NCI-H226 (cell line): ENCODE data around the gene EFCAB8.

Source experiments
- DNase-seq: peaks from one replicate; pipeline ENCODE4 v3.0.0-alpha.2; 2015

EFCAB8 gene

GRCh38 chr20:32991383-32991782 lies 132.7 kb downstream of the EFCAB8 start:
- DNase-seq: no peak

DNA sequence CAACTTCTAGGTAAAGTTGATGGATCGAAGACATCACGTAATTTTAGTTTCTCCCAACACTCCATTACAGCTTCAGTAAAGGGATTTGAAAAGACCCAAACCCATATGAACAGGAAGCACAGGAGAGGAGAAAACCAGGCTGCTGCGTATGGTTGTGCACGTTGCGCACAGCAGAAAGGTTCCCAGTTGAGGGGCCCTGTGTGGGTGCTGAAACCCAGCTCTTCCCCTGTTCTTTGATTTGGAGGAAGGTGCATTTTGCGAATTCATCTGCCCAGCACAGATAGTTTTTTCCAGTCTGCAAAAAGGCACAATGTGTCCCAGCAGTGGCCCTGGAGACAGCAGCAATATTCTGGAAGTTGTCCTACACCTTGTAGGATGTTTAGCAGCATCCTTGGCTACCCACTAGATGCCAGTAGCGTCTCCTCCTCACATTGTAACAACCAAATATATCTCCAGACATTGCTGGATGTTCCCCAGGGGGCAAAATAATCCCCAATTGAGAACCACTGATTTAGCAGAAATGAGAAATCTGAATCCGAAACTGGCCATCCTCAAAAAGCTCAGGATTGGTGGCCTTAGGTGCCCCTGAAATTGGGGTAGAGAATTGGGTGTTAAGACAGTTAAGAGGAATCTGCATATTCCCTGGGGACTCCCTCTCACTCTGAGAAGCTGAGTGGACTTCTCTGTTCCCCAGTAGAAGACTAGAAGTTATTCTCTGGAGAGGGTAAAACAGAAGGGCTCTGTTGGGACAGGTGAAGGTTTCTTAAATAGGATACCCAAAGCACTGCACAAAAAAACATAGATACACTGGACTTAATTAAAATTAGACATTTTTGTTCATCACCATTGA lies 133.3 kb downstream of the EFCAB8 start:
- no peak for DNase-seq

DNA sequence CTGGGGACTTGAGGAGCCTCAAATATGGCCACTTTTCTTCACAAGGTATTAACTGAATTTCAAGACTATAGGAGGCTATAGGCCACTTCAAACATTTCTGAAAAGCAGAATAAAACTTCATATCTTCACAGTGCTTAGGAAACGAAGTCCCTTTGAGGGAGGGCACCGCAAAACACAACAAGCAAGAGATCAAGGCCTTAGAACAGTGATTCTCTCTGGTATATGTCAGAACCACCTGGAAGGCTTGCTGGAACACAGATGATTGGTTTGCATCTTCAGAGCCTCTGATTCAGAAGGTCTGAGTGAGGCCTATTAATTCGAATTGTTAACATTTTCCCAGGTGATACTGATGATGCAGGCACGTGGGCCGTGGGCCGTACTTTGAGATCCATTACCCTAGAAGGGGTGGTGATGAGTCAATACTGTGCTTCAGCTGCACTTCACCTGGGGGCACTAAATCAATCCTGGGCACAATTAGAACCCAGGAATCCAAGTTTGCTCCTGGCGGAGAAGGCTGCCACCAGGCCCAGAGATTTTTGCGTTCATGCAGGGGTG lies 134.8 kb downstream of the EFCAB8 start:
- DNase-seq: no peak

DNA sequence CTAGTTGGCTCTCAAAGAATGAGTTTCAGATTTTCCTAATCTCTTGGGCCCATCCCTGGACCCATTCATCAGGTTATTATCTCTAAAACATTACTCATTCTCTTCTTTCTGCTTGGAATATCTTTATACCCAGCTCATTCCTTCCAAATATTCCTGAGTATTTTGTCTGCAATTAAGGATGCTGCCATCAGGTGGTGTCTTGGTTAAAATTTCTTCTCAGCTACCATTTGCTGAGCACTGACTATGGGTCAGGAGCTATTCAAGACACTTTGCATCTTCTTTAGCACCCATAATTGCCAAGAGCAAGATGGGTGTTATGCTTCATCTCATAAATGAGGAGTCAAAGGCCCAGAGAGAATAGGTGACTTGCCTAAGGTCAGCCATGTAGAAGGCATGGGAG lies 137.1 kb downstream of the EFCAB8 start:
- DNase-seq: no peak

GRCh38 chr20:32997431-32997830 lies 138.7 kb downstream of the EFCAB8 start:
- DNase-seq: no peak

DNA sequence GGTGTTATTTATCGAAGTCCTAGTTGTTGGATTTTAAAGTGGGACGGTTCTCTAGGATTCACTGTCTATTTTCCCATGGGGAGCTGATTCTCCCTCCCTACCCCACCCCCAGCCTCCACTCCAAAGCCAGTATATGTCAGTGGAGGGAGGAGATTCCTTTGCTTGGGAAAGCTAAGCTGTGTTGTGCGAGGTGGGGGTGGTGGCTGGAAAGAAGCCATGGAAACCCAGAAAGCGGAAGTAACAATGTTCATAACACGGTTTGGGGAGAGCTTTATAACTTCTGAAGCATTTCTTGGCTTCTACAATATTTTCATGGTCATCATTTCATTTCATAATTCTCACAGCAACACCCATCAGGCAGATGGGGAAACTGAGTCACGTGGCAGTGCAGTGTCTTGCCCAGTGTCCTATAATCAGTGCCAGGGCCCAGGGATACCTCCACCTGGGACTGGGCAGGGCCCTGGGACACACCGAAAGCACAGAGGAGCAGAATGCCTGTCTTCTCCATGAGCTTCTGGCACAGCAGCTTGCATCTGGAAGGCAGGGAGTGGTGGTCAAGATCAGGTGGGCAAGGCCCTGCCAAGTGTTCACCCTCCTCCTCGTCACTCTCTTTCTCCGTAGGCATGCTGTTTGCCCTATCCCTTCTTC lies 141.0 kb downstream of the EFCAB8 start:
- DNase-seq: peak; percentile 31

DNA sequence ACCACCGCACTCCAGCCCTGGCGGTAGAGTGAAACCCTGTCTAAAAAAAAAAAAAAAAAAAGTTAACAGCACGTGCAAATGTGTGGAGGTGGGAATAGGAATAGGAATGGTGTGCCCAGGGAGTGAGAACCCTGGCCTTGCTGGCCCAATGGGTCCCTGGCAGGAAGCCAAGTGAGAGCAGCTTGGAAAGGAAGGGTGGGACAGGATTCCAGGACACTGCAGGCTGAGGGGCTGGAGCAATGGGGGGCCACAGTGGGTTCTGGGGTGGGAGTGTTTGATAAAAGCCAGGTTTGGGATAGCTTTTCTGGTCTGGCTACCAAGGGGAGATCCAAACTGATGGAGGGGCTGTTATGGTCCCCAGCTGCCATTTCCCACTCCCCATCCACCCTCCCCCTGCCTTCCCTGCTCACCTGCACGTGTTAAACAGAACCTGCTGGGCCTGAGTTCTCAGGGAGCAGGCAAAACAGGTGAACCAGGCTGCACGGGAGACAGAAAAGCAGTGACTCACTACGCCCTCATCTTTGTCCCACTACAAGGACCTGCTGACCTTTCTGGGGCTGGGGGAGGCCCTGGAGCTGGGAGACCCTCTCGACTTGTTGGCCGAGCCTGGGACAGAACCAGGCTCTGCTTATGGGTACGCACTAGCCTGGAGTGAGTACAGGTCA lies 142.2 kb downstream of the EFCAB8 start:
- DNase-seq: no peak

DNA sequence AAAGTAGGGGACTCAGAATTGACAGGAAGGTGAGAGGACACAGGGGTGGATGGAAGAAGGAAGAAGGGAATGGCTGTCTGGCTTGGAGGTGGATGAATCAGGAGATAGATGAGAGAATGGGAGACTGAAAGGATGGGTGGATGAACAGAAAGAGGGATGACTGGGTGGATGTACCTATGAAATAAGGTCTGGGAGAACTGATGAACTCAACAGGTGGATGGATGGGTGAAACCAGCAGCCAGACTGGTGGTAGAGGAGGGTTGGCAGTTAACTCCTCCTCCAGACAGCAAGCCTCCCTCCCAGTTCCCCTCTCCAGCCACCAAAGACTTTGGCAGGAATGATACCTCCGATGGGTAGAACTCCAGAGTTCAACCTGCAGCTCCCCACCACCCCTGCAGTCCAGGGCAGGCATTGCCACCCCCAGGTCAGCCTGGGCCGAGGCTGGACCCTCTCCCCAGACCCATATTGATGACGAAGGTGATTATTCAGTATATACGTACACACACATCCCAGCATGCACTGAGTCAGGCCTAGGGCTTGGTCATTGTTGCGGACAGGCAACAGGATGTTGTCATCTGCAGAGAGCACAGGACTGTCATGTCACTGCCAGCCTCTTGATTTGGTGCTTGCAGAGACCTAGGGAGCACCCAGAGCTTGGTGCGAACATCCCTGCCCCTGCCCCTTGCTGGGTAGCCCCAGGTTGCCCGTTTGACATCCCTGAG lies 143.5 kb downstream of the EFCAB8 start:
- DNase-seq: no peak

DNA sequence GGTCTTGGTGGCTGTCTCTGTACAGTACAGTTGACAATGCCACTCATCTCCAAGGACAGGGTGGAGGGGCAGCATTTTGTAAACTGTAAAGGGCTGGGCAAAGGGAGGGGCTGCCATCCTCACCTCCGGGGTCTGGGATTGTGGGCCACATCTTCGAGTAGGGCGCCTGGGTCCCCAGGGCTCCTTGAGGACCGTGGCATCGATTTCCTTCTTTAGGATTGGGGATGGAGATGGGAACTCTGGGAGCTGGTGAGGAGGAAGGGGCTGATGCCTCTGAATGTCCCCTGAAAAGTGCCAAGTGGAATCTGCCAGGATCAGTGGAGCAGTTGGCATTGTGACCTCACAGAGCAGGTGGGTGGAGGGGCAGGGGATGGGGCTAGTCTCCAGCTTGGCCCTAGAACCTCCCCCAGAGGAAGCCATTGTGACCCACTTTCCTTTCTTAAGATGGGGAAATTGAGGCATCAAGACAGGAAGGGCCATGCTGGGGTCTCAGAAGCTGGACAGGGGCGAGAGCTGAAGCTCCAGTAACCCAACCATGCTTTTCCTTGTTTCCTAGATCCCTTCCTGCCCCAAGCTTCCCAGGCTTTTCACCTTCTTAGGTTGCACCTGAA lies 145.5 kb downstream of the EFCAB8 start, which contains the start of gene SUN5:
TSS of gene SUN5 (minus strand) at position 293 of the 611 bp plus-strand sequence. CDS start at position 200, 93 bp downstream.
- no peak for DNase-seq

- no peak for DNase-seq
Observed at GRCh38 chr20:33005132-33005566, 146.4 kb downstream of the EFCAB8 start.

GRCh38 chr20:33005908-33006775 lies 147.4 kb downstream of the EFCAB8 start:
- DNase-seq: no peak

DNA sequence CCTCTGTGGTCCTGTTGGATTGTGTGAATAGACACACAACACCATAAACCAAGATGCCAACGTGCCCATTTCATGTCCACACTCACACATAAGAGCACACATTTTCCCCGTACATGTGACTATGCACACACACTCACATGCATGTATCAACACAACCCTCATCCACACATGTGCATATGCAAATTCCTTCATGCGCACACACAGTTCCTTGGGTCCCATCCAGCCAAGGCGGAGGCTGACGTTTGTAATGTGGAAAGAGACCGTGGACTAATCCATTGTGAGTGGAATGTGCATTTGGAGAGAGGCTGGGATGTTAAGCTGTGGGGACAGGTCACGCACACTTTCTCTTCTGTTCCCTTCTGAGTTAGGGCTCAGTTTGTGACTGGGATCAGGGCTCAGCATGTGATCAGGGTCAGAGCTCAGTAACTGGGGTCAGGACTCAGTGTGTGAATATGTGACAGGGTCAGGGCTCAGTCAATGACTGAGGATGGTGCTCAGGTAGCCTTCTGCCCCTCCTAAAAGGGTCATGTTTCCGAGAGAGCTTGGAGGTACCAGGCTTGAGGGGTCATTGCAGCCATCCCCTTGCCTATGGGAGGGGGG lies 148.2 kb downstream of the EFCAB8 start:
- DNase-seq: no peak

DNA sequence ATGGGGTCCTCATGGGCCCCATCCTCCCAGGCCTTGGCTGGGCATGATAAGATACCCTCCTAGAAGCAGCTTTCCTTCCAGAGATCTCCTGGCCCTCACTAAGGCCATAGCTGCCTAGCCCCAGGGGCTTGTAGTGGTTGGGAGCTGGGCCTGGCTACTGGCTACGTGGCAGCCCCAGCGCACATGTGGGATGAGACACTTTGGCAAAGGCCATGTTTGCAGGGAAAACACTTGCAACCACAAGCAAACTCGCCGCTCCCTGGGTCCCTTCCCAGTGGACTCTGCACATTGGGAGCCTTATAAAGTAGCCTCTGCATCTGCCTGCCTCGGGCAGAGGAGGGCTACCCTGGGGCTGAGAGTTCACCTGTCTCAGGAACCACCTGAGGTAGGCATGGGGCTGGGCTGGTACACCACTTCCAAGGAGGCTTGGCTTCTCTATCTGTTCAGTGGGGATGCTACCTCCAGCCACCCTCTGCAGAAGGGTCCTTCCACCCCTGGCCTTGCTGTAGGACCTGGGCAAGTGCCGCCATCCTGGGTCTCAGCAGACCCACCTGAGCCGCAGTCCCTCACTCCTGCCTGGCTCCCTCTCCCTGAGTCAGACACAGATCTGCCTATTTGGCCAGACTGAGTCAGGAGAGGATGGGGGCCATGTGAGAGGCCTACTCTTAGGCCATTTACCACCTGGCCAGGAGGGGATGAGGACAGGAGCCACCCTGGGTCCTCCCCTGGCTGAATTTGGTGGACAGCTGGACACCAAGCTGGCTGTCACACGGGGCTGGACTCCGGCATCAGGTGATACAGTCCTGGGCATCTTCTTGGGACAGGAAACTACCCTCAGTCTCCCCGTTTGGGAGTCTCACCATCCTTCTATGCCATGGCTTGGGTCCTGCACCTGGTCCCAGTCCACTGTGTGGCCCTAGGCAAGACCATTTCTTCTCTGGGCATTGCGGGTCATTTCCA lies 148.9 kb downstream of the EFCAB8 start, which contains the start of gene BPIFB2:
TSS of gene BPIFB2 (plus strand) at position 329 of the 960 bp plus-strand sequence. CDS start 871 bp downstream, outside the sequence.
- DNase-seq: no peak

DNA sequence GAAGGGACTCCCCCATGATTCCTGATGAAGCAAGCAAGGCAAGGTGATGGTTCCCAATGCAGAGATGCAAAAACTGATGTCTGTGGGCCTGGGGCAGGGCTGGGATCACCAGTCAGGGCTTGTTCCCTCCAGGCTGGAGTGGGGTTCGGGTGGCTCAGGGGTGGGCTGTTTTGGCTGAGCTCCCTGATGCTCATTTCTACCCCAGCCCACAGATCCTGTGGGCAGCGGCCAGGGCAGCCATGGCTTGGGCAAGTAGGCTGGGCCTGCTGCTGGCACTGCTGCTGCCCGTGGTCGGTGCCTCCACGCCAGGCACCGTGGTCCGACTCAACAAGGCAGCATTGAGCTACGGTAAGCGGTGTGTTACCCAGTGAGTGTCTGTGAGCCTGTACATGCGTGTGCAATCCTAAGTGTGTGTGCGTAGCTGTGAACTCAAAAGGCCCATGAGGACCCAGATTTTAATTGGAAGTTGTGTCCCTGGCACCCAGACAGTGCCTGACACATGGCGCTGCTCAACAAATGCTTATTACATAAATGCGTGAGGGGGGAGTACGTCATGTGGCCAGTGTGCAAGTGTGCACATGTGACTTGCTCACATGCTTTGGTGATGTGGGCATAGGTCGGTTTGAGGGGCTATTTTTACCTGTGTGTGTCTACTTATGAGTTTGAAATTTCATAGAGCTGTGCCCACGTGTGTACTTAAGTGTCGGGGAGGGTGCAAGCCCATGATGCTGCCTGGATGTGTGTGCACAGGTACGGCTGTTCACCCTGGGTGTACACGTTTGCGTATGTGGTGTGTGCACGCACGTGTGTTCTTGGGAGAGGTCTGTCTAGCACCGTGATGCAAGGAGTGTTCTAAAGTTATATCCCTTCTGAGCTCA lies 149.9 kb downstream of the EFCAB8 start:
- DNase-seq: no peak

DNA sequence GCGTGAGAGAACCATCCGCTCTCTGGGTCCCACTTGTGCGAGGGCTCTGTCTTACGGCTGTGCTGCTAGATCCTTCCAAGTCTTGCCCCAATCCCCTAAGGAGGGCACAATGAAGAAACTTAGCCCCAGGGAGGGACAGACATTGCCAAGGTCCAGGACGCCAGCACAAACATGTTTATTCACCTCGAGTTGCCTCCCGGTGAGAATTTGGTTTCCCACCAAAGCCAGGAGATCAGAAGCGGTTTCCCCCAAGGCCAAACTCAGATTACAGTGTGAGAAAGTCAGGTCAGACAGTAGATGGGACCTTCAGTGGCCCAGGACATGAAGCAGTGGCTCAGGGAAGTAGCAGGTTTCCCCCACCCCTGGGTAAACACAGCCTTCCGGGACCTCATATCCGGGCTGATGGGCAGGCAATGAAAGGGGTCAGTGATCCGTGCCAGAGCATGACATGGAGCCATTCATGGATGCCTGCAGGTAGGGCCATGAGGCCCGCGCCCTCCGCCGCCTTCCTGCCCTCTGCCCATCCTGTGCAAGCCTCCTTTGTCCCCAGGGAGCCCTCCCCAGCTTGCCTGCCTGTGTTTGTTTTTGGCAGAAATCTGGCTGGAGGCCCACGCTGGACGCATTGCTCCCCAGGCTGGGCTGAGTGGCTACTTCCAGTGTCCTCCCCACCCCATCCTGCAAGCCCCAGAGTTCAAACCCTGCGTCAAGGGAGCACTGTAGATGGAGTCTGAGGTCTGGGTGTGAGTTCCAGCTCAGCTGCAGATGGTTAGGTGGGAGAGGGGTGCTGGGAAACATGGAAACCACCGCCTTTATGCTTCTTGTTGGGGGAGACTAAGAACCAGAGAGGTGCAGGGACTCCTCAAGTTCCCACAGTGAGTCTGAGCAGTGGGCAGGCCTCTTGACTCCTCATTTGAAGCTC lies 150.8 kb downstream of the EFCAB8 start:
- DNase-seq: no peak

DNA sequence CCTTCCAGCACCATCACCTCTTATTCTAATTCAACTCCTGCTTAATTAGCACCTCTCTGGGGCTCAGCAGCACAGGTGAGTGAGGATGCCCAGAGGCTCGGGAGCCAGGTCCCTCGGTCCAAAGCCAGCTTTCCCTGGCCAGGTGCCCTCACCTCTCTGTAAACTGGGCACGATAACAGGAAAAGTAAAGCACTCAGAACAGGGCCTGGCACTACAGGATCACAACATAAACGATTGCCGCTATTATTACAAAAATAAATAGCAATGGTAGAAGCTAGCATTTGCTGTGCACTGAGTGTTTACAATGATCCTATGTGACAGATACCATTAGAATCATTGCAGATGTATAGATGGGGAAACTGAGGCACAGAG lies 151.4 kb downstream of the EFCAB8 start:
- no peak for DNase-seq
